ENCODE measurements around the gene TRIM33.
"Not testable (repeated sequence)": the region's sequence is repeated elsewhere in the genome, so short reads cannot be mapped to it uniquely, and the experiment has no call there.

The TRIM33 gene

DNA sequence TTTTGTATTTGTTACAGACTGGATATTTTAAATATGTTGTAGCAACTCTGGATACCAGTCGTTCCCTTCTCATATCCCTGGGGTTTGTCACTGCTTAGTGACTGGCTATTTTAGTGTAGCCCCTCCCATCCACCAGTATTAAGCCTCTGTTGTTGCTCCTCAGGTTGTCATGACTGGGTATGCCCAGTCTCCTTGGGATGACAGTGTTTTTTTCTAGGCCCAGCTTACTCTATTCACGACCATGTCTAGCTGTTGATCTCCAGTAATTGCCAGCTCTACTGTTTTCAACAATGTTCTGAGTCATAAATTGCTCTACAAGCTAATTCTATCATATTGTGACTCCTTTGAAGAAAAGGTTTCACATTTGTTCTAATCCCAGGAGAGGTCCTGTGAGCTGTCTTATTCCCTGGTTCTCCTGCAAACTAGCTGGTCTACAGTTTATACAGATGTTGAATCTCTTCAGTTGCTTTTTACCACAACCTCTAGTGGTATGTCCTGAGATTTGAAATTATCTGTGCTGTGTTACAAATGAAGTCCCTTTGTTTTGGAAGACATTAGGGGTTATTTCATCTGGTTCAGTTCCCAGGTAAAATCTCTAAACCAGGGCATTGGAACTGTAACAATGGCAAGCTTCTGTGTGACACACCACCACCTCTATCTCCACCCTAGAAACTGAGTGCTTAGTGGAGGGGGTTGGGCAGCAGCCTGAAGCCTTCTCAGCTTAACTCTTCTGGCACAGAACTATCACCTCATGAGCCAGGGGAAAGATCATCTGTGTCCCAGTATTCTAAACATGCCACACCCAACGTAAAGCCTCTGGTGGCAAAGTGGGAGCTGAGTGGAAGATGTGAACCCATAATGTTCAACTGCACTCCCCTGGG lies 124.6 kb downstream of the TRIM33 start:
- H3K4me1 ChIP-seq (ENCODE audit: control insufficient read depth, insufficient read depth, low read length) = no peaks in the 10 kb centered on the region
- H3K9me3 ChIP-seq (ENCODE audit: control insufficient read depth, insufficient read depth, low read length) = no peaks in the 10 kb centered on the region
- WGBS (ENCODE audit: insufficient coverage, insufficient read length) = no CpG with 5 or more reads among the region's 3 CpGs
- no peak for DNase-seq (ENCODE audit: low read depth, low spot score)
- no peaks in the 10 kb centered on the region for H3K27me3 ChIP-seq (ENCODE audit: control insufficient read depth, insufficient read depth, low read length)
- no peak overlapping the region for H3K4me3 ChIP-seq (ENCODE audit: low read length)
- H3K27ac ChIP-seq (ENCODE audit: low read length) = no peak overlapping the region
- no peaks in the 10 kb centered on the region for H3K36me3 ChIP-seq (ENCODE audit: control insufficient read depth, insufficient read depth, low read length)

DNA sequence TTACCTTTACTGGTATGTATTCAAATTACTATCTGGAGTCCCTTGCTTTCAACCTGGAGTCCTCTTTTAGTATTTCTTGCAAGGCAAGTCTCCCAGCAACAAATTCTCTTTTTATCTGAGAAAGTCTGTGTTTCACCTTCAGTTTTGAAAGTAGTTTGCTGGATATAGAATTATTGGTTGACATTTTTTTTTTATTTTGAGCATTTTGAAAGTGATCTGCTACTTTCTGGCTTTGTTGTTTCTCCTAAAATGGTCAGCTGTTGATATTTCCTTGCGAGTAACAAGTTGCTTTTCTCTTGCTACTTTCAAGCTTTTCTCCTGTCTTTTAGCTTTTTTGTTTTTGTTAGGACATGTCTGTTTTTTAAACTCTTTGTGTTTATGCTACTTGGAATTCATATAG lies 126.1 kb downstream of the TRIM33 start:
- Histone ChIP-seq H3K9me3 (ENCODE audit: control insufficient read depth, insufficient read depth, low read length) (no peaks in the 10 kb centered on the region), H3K4me1 (ENCODE audit: control insufficient read depth, insufficient read depth, low read length) (no peaks in the 10 kb centered on the region), H3K36me3 (ENCODE audit: control insufficient read depth, insufficient read depth, low read length) (no peaks in the 10 kb centered on the region), H3K27ac (ENCODE audit: low read length) (no peak overlapping the region), H3K27me3 (ENCODE audit: control insufficient read depth, insufficient read depth, low read length) (no peaks in the 10 kb centered on the region), H3K4me3 (ENCODE audit: low read length) (no peak overlapping the region)
- no CpG with 5 or more reads among the region's 1 CpG for WGBS (ENCODE audit: insufficient coverage, insufficient read length)
- DNase-seq (ENCODE audit: low read depth, low spot score) = no peak

DNA sequence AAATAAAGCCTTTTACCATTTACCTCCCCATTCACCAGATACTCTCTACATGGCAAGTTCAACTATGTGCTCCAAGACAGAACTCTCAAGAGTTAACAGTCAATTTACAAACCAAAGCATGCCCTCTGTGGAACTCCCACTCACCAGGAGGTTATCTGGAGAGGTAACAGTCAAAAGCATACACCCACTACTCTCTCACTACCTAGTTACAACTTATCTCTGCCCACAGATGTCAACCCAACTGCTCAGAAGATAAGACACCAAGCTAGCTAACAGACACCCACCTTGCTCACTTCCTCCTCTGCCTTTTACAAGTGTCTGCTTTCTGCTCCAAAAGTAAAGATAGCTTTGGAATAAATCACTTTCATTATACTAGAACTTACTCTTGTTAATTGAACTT lies 131.0 kb downstream of the TRIM33 start:
- H3K27me3 ChIP-seq (ENCODE audit: control insufficient read depth, insufficient read depth, low read length) = no peaks in the 10 kb centered on the region
- no peaks in the 10 kb centered on the region; the same call in 1 of the 2 replicates for H3K9me3 ChIP-seq (ENCODE audit: control insufficient read depth, insufficient read depth, low read length)
- H3K4me3 ChIP-seq (ENCODE audit: low read length) = no peak overlapping the region
- no peaks in the 10 kb centered on the region for H3K4me1 ChIP-seq (ENCODE audit: control insufficient read depth, insufficient read depth, low read length)
- no peak overlapping the region for H3K27ac ChIP-seq (ENCODE audit: low read length)
- DNase-seq (ENCODE audit: low read depth, low spot score) = no peak
- no peaks in the 10 kb centered on the region for H3K36me3 ChIP-seq (ENCODE audit: control insufficient read depth, insufficient read depth, low read length)

DNA sequence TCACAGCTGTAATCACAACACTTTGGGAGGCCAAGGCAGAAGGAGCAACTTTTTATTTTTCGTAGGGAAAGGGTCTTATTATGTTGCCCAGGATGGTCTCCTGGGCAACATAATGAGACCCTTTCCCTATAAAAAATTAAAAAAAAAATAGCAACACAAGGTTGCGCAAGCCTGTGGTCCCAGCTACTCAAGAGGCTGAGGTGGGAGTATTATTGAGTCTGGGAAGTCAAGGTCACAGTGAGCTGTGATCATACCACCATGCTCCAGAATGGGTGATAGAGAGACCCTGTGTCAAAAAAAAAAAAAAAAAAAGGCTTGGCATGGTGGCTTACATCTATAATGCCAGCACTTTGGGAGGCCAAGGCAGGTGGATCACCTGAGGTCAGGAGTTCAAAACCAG lies 131.6 kb downstream of the TRIM33 start:
- Histone ChIP-seq H3K27ac (ENCODE audit: low read length) (no peak overlapping the region), H3K9me3 (ENCODE audit: control insufficient read depth, insufficient read depth, low read length) (no peaks in the 10 kb centered on the region; the same call in 1 of the 2 replicates), H3K27me3 (ENCODE audit: control insufficient read depth, insufficient read depth, low read length) (no peaks in the 10 kb centered on the region), H3K36me3 (ENCODE audit: control insufficient read depth, insufficient read depth, low read length) (no peaks in the 10 kb centered on the region), H3K4me3 (ENCODE audit: low read length) (no peak overlapping the region), H3K4me1 (ENCODE audit: control insufficient read depth, insufficient read depth, low read length) (no peaks in the 10 kb centered on the region)
- WGBS (ENCODE audit: insufficient coverage, insufficient read length) = no CpG with 5 or more reads among the region's 2 CpGs
- DNase-seq (ENCODE audit: low read depth, low spot score) = no peak

DNA sequence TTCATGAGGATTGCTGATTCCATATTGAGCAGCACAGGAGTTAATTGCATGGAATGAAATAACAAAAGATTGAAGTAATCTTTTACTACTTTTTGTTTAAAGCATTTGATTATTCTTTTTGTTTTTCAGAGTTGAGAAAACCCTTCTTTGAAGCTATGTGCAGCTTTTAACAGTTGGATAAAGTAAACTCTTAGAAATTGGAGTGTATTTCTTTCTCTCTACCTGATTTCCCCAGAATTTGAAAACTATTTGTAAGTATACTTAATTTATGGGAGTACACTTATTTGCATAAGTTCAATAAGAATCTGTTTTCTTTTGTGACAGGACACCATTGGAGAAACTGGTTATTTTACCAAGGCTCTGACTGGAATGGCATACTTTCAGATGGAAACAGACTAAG lies 133.6 kb downstream of the TRIM33 start:
- no peaks in the 10 kb centered on the region for H3K4me1 ChIP-seq (ENCODE audit: control insufficient read depth, insufficient read depth, low read length)
- H3K27me3 ChIP-seq (ENCODE audit: control insufficient read depth, insufficient read depth, low read length) = no peaks in the 10 kb centered on the region
- no peak overlapping the region for H3K27ac ChIP-seq (ENCODE audit: low read length)
- H3K9me3 ChIP-seq (ENCODE audit: control insufficient read depth, insufficient read depth, low read length) = no peaks in the 10 kb centered on the region; the same call in 1 of the 2 replicates
- H3K4me3 ChIP-seq (ENCODE audit: low read length) = no peak overlapping the region
- DNase-seq (ENCODE audit: low read depth, low spot score) = no peak
- no peaks in the 10 kb centered on the region for H3K36me3 ChIP-seq (ENCODE audit: control insufficient read depth, insufficient read depth, low read length)

DNA sequence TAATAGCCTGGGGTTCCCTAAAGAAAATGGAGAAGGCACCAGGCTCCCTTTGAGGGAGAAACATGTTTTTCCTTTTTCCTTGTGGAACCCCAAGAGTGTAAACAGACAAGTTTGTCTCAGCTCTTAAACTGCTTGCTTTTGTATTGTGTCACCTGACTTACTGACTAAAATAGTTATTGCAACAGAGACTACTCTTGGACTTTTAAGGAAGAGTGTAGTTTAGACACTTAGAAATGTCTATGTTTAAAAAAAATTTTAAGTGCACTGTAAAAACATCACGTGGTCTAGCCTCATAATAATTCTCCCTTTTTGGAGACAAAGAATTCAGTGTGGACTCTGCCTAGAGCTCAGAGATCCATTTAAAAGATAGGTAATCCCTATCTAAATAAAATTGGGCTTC lies 141.1 kb downstream of the TRIM33 start:
- Histone ChIP-seq H3K36me3 (ENCODE audit: control insufficient read depth, insufficient read depth, low read length) (no peaks in the 10 kb centered on the region), H3K27ac (ENCODE audit: low read length) (no peak overlapping the region), H3K27me3 (ENCODE audit: control insufficient read depth, insufficient read depth, low read length) (no peaks in the 10 kb centered on the region), H3K4me1 (ENCODE audit: control insufficient read depth, insufficient read depth, low read length) (peaks cover 2% of the 10 kb centered on the region), H3K9me3 (ENCODE audit: control insufficient read depth, insufficient read depth, low read length) (no peaks in the 10 kb centered on the region; the same call in 1 of the 2 replicates), H3K4me3 (ENCODE audit: low read length) (no peak overlapping the region)
- WGBS (ENCODE audit: insufficient coverage, insufficient read length) = no CpG with 5 or more reads among the region's 1 CpG
- DNase-seq (ENCODE audit: low read depth, low spot score) = no peak

DNA sequence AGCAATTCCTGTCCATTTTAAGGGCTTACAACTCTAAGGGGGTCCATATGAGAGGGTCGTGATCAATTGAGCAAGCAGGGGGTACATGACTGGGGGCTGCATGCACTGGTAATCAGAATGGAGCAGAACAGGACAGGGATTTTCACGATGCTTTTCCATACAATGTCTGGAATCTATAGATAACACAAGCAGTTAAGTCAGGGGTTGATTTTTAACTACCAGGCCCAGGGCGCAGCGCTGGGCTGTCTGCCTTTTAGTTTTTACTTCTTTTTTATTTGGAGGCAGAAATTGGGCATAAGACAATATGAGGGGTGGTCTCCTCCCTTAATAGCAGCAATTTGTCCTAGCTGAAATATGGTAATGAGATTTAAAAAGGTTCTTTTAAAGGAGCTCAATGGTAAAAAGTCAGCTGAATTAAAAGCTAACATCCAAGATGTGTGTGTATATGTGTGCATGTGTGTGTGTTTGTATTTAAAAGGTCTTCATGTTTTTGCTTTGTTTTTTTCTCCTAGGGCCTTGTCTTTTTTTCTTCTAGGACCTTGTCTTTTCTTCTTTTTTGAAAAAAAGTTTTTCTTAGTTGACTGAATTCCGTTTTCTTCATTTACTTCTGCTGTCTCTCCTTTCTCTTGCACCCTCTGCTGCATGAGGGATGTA lies 141.6 kb downstream of the TRIM33 start:
- DNase-seq (ENCODE audit: low read depth, low spot score); H3K36me3 ChIP-seq (ENCODE audit: control insufficient read depth, insufficient read depth, low read length); H3K4me3 ChIP-seq (ENCODE audit: low read length); H3K4me1 ChIP-seq (ENCODE audit: control insufficient read depth, insufficient read depth, low read length); H3K27ac ChIP-seq (ENCODE audit: low read length); H3K9me3 ChIP-seq (ENCODE audit: control insufficient read depth, insufficient read depth, low read length); H3K27me3 ChIP-seq (ENCODE audit: control insufficient read depth, insufficient read depth, low read length): not testable (repeated sequence)
- no CpG with 5 or more reads among the region's 5 CpGs for WGBS (ENCODE audit: insufficient coverage, insufficient read length)

DNA sequence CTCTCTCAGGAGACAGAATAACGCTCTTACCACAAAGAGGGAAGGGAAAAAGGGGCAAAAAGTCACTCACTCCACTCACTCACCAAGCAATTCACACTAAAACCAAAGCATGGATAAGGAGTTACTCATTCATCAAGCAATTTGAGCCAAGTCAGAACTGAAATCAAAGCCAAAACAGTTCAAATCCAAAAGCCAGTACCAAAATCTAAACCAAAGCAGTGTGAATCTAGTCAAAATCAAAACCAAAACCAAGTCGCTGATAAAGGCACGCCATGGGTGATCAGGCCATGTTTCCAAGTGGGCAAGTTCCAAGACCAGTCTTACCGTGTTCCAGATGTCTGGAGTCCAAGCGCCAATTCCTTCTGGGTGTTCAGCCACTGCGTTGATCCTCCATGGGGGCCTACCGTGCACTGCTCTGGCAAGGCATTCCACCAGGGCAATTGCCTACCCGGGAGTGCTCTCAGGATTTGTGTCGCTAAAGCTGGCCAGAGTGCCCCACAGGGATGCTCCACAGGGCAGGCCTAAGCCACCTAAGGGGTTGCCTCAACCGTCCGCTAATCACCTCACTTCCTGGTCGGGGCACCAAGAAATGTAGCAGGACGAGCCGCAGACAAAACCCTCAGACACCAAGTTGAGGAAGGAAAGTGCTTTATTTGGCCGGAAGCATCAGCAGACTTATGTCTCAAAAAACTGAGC lies 142.3 kb downstream of the TRIM33 start:
- Histone ChIP-seq H3K4me1 (ENCODE audit: control insufficient read depth, insufficient read depth, low read length) (peaks cover 2% of the 10 kb centered on the region), H3K36me3 (ENCODE audit: control insufficient read depth, insufficient read depth, low read length) (no peaks in the 10 kb centered on the region), H3K27me3 (ENCODE audit: control insufficient read depth, insufficient read depth, low read length) (no peaks in the 10 kb centered on the region), H3K27ac (ENCODE audit: low read length) (no peak overlapping the region), H3K4me3 (ENCODE audit: low read length) (no peak overlapping the region), H3K9me3 (ENCODE audit: control insufficient read depth, insufficient read depth, low read length) (no peaks in the 10 kb centered on the region; the same call in 1 of the 2 replicates)
- no peak for DNase-seq (ENCODE audit: low read depth, low spot score)
- no CpG with 5 or more reads among the region's 15 CpGs for WGBS (ENCODE audit: insufficient coverage, insufficient read length)

DNA sequence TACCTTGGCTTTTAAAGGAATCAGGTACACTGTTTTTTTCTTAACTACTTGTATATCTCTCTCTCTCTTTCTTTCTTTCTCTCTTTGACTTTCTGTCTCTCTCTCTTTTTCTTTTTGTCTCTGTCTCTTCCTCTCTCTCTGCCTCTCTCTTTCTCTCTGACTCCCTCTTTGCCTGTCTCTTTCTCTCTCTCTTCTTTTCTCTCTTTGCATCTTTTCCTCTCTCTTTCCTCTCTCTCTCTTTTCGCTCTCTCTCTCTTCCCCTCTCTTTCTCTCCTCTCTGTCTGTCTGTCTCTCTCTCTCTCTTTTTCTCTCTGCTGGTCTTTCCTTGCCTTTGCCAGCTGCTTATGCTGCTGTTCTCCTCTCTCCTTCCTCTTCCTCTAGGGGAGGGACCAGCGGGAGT lies 143.2 kb downstream of the TRIM33 start:
- Histone ChIP-seq H3K4me3 (ENCODE audit: low read length) (no peak overlapping the region), H3K27me3 (ENCODE audit: control insufficient read depth, insufficient read depth, low read length) (no peaks in the 10 kb centered on the region), H3K36me3 (ENCODE audit: control insufficient read depth, insufficient read depth, low read length) (no peaks in the 10 kb centered on the region), H3K9me3 (ENCODE audit: control insufficient read depth, insufficient read depth, low read length) (no peaks in the 10 kb centered on the region; the same call in 1 of the 2 replicates), H3K4me1 (ENCODE audit: control insufficient read depth, insufficient read depth, low read length) (peaks cover 2% of the 10 kb centered on the region), H3K27ac (ENCODE audit: low read length) (no peak overlapping the region)
- DNase-seq (ENCODE audit: low read depth, low spot score) = no peak
- WGBS (ENCODE audit: insufficient coverage, insufficient read length) = no CpG with 5 or more reads among the region's 2 CpGs

DNA sequence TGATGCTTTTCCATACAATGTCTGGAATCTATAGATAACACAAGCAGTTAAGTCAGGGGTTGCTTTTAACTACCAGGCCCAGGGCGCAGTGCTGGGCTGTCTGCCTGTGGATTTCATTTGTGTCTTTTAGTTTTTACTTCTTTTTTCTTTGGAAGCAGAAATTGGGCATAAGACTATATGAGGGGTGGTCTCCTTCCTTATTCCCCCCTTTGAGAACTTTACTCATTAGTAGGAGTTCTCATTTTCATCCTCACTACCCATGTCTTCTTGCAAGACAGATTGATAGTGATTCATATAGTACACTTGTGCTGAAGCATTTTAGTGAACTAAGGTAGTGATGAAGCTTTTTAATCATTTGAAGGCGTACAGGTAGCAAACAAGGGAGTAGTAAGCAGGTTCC lies 147.8 kb downstream of the TRIM33 start:
- not testable (repeated sequence) for H3K4me1 ChIP-seq (ENCODE audit: control insufficient read depth, insufficient read depth, low read length); DNase-seq (ENCODE audit: low read depth, low spot score); H3K27ac ChIP-seq (ENCODE audit: low read length); H3K36me3 ChIP-seq (ENCODE audit: control insufficient read depth, insufficient read depth, low read length); H3K4me3 ChIP-seq (ENCODE audit: low read length); H3K9me3 ChIP-seq (ENCODE audit: control insufficient read depth, insufficient read depth, low read length); H3K27me3 ChIP-seq (ENCODE audit: control insufficient read depth, insufficient read depth, low read length)
- WGBS (ENCODE audit: insufficient coverage, insufficient read length) = no CpG with 5 or more reads among the region's 2 CpGs
